H54 (cell line): ENCODE measurements around the gene RBMS3.
A peak's percentile ranks its signal among the peaks of the same experiment; 100 is the strongest.

ENCODE experiments used
- DNase-seq: peaks from one replicate; pipeline ENCODE4 v3.0.0; 2011; ENCODE audit warnings: low spot score, mixed read lengths; ENCODE audit not compliant: insufficient read length
- FAIRE-seq: peaks from 3 replicates; lab custom pipeline; 2011; peaks lifted over from hg19 to GRCh38; lab: Jason Lieb, UNC
- POLR2A ChIP-seq: IDR thresholded peaks from 2 replicates; pipeline ENCODE4 v1.6.1; 2011; ENCODE audit warnings: low read depth, mild to moderate bottlenecking, low read length

RBMS3 gene

GRCh38 chr3:29635888-29636287 lies 355.0 kb downstream of the RBMS3 start:
- FAIRE-seq (no peak), DNase-seq (no peak)
- TF ChIP-seq POLR2A = no peak

DNA sequence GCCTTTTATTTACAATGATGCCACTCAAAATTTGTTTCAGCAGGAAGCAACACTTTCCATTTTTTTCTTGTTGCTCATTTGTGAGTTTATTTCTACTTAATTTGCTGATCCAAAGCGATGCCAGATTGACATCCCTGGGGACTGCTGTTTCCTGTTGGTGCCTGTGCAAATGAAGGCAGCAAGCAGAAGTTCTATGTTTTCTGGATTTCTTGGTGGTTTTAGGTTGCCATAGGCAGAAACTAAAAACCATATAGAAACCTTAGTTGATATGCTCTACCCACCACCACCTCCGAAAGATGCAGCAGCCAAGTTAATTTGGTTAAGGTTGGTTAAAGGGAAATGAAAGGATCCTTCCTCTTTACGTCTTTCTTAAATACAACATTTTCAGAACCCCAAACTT lies 356.2 kb downstream of the RBMS3 start:
- DNase-seq (no peak), FAIRE-seq (no peak)
- TF ChIP-seq POLR2A = no peak

DNA sequence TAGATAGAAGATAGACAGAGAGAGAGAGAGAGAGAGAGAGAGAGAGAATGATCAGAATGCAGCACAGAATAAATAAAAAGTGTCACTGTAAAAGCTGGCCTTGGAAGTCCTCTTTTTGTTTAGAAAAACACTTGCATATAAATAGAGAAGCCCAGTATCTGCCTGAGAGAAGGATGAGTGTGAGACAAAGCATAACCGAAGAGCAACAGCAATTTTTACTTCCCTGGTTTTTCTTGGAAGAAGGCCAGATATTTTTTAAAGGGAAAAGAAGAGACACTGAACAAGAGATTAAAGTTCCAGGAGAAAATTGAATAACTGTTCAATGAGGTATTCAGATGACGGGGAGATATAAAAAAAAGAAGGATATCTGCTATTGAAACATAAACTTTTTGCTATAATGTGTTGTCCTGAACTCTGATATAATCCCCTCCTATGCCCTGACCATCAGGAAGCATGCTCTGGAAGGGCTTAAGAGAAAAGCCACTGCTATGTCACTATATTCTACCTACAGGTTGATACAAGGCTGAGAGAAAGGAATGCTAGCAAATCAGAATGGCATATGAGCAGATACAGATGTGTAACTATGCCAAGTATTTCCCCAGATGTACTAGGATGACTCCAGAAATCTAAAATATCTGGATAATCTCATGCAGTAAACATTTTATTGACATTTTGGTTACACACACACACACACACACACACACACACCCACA lies 358.9 kb downstream of the RBMS3 start:
- no peak for TF ChIP-seq POLR2A
- peak; percentile 57 for FAIRE-seq
- no peak for DNase-seq

DNA sequence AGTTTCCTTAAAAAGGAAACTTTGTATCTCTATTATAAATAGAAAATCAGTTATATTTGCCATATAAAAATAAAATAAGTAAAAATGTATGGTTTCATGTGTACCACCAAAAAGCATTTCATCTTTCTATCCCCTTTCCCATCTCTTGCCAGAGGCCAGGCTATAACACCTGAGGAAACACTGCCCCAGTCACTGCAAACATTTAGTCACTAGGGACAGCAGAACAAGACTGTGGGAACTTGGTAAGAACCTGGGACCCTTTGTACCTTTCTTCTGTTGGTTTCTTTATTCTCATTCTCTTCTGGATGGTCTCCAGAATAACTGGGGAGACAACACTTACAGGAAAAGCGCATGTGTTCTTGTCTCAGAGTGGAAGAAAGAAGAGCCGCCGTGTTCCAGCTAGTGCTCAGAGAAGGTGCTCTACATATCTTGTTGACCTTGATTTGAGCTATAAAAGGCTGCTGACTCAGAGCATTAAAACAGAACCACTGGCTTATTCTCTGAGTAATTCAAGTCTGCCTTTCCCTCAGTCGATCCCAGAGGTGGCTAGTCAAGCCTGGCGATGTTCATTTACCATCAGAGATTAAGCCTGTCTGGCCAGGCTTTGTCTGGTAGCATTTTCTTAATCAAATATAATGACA lies 361.6 kb downstream of the RBMS3 start:
- FAIRE-seq (peak; percentile 99), DNase-seq (peak; percentile 5)
- no peak for TF ChIP-seq POLR2A

- DNase-seq (no peak), FAIRE-seq (peak; percentile 6)
- TF ChIP-seq POLR2A = no peak
Observed at GRCh38 chr3:29643034-29643425, 362.2 kb downstream of the RBMS3 start.

GRCh38 chr3:29644261-29644660 lies 363.4 kb downstream of the RBMS3 start:
- TF ChIP-seq POLR2A = no peak
- peak; percentile 64 for FAIRE-seq
- no peak for DNase-seq

GRCh38 chr3:29644956-29645636 lies 364.2 kb downstream of the RBMS3 start:
- DNase-seq (no peak), FAIRE-seq (peak; percentile 41)
- TF ChIP-seq POLR2A = no peak

GRCh38 chr3:29646043-29646442 lies 365.2 kb downstream of the RBMS3 start:
- DNase-seq (no peak), FAIRE-seq (no peak)
- no peak for TF ChIP-seq POLR2A

GRCh38 chr3:29649815-29650547 lies 369.1 kb downstream of the RBMS3 start:
- DNase-seq (peak; percentile 11), FAIRE-seq (peak; percentile 97)
- TF ChIP-seq POLR2A = no peak

DNA sequence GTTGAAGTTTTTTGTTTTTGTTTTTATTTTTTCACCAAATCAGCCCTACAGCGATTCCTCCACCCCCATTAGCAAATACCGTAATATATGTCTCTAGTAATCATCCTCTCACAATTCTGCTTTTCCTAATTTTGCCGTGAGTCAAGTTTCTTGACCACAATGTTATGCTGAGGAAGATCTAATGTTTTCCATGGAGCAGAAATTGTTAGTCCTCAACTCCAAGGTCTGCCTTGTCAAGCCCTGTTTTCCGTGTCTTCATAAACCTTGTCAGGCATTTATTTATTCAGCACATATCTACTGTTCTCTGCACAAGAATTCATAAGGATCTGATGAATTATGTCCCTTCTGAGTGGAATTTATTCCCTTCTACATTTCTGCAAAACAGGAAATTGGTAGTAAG lies 372.8 kb downstream of the RBMS3 start:
- DNase-seq (no peak), FAIRE-seq (peak; percentile 50)
- no peak for TF ChIP-seq POLR2A

- no peak for FAIRE-seq
- no peak for DNase-seq
- TF ChIP-seq POLR2A = no peak
Observed at GRCh38 chr3:29655015-29655747, 374.3 kb downstream of the RBMS3 start.

GRCh38 chr3:29665688-29666087 lies 384.8 kb downstream of the RBMS3 start:
- FAIRE-seq (no peak), DNase-seq (no peak)
- no peak for TF ChIP-seq POLR2A

- FAIRE-seq = no peak
- no peak for DNase-seq
Observed at GRCh38 chr3:29668233-29668632, 387.4 kb downstream of the RBMS3 start.

More at GRCh38 chr3:29668233-29668632, 387.4 kb downstream of the RBMS3 start:
- TF ChIP-seq POLR2A = no peak
